Measurements from ENCODE around the gene PIGZ. TPM values are rescaled to one million over a fixed set of nuclear protein-coding genes. Genes with fewer than 3 reads are reported as not detected.
A peak's percentile ranks its signal among the peaks of the same experiment; 100 is the strongest.

The PIGZ gene
- total RNA-seq, 1 donor from 2014 or later, result 9.9 TPM

DNA sequence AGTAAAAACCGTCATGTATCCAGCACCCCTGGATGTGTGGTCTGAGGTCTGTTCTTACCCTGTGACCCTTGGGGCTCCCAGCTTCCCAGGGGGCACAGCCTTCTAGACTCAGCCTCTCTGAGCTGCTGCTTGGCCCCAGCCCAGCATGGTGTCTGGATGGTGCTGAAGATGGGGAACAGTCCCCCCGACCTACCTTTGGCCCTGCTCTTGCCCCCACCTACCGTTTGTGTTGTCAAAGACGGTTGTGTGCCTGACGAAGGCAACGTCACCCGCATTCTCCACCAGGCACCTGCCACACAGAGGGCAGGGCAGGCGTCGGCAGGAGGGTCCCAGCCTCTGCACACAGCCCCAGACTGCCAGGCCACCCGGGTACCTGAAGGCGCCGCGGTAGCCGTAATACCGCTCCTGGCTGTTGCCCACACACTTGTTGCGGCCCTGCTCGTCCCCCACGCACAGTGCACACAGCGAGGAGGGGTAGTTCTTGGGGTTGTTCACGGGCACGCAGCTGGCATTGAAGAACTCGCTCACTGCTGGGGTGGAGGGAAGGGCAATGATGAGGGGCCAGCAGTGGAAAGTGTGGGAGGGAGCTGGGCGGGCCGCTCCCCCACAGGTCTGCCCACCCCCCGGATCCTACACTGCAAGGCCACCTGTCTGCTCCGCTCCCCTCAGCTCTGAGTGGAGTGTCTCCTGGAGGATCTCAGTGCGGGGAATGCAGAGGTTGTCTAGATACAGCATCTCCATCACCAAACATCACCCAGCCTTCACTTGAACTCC is 40.0 kb upstream of the PIGZ start:
- peak; percentile 78 for DNase-seq (ENCODE audit: low spot score)
- Mint-ChIP-seq H3K9me3 (ENCODE audit: low read depth) (no peaks in the 10 kb centered on the region), H3K27me3 (ENCODE audit: low read depth) (no peaks in the 10 kb centered on the region), H3K36me3 (ENCODE audit: low read depth) (no peaks in the 10 kb centered on the region), H3K4me1 (ENCODE audit: low read depth) (peaks cover 8% of the 10 kb centered on the region), H3K4me3 (ENCODE audit: unreplicated experiment) (no peak overlapping the region), H3K27ac (ENCODE audit: unreplicated experiment) (no peak overlapping the region)
- no peak for TF ChIP-seq CTCF (IDR thresholded peaks at IDR 0.05)

DNA sequence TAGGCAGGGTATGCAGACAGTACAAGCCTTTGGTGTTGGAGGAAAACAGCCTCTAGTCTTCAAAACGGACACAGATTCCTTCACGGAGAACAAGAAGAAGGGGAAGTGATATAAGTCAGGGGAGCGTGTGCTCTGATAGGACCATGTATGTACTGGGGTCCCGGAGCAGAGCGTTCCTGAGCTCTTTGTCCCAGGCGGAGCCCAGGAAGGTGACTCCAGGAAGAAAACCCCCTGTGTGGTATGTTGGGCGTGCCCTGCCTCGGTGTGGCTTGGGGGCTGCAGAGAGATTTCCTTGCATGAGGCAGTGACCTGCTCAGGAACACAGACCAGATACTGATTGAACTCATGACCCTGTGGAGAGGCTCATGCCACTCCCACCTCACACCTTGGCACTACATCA is 39.3 kb upstream of the PIGZ start:
- H3K9me3 Mint-ChIP-seq (ENCODE audit: low read depth), result no peaks in the 10 kb centered on the region
- no peak overlapping the region for H3K27ac Mint-ChIP-seq (ENCODE audit: unreplicated experiment)
- peaks cover 8% of the 10 kb centered on the region for H3K4me1 Mint-ChIP-seq (ENCODE audit: low read depth)
- H3K4me3 Mint-ChIP-seq (ENCODE audit: unreplicated experiment), result no peak overlapping the region
- peak; percentile 46 for DNase-seq (ENCODE audit: low spot score)
- no peaks in the 10 kb centered on the region for H3K36me3 Mint-ChIP-seq (ENCODE audit: low read depth)
- no peak for TF ChIP-seq CTCF (IDR thresholded peaks at IDR 0.05)
- no peaks in the 10 kb centered on the region for H3K27me3 Mint-ChIP-seq (ENCODE audit: low read depth)

DNA sequence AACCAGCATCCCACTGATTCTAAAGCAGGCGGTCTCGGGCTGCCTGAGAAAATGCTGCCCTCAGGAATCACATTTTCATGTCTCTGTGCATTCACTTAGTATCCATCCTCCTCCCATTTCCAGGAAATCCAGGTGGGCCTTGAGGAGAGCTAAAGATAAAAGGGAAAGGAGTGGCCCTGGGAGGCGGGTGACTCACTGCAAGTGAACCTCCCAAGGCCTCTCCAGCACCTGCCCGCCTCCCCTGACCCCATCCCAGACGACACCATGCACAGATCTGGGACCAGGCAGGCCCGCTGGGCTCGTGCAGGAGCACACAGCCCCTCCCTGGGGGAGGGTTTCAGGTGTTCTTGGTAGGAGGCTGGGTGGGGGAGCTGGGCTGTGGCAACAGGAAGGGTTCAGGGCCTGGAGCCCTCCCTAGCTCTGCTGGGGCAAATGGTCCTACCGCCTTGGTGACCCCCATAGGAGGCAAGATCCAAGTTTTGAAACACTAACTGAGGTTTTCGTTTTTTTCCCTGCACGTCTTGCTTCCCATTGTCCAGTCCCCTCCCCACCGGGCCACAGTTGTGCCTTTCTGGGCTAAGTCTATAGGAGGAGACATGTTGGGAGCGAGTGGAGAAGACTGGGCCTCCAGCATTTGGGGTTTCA is 38.8 kb upstream of the PIGZ start:
- no peaks in the 10 kb centered on the region for H3K27me3 Mint-ChIP-seq (ENCODE audit: low read depth)
- H3K4me3 Mint-ChIP-seq (ENCODE audit: unreplicated experiment), result no peak overlapping the region
- peaks cover 8% of the 10 kb centered on the region for H3K4me1 Mint-ChIP-seq (ENCODE audit: low read depth)
- TF ChIP-seq CTCF (IDR thresholded peaks at IDR 0.05), result no peak
- H3K9me3 Mint-ChIP-seq (ENCODE audit: low read depth), result no peaks in the 10 kb centered on the region
- peak; percentile 61 for DNase-seq (ENCODE audit: low spot score)
- H3K36me3 Mint-ChIP-seq (ENCODE audit: low read depth), result no peaks in the 10 kb centered on the region
- no peak overlapping the region for H3K27ac Mint-ChIP-seq (ENCODE audit: unreplicated experiment)

- no peak overlapping the region for H3K27ac Mint-ChIP-seq (ENCODE audit: unreplicated experiment)
- TF ChIP-seq CTCF (IDR thresholded peaks at IDR 0.05), result no peak
- DNase-seq (ENCODE audit: low spot score), result peak; percentile 7
- peaks cover 8% of the 10 kb centered on the region for H3K4me1 Mint-ChIP-seq (ENCODE audit: low read depth)
- H3K4me3 Mint-ChIP-seq (ENCODE audit: unreplicated experiment), result no peak overlapping the region
- H3K27me3 Mint-ChIP-seq (ENCODE audit: low read depth), result no peaks in the 10 kb centered on the region
- no peaks in the 10 kb centered on the region for H3K9me3 Mint-ChIP-seq (ENCODE audit: low read depth)
- H3K36me3 Mint-ChIP-seq (ENCODE audit: low read depth), result no peaks in the 10 kb centered on the region
Measured at GRCh38 chr3:197006860-197007259, 38.2 kb upstream of the PIGZ start.

- Mint-ChIP-seq H3K9me3 (ENCODE audit: low read depth) (no peaks in the 10 kb centered on the region), H3K4me3 (ENCODE audit: unreplicated experiment) (no peak overlapping the region), H3K27me3 (ENCODE audit: low read depth) (no peaks in the 10 kb centered on the region), H3K4me1 (ENCODE audit: low read depth) (peaks cover 8% of the 10 kb centered on the region), H3K36me3 (ENCODE audit: low read depth) (no peaks in the 10 kb centered on the region), H3K27ac (ENCODE audit: unreplicated experiment) (no peak overlapping the region)
- DNase-seq (ENCODE audit: low spot score), result peak; percentile 74
- TF ChIP-seq CTCF (IDR thresholded peaks at IDR 0.05), result no peak
Measured at GRCh38 chr3:197006446-197006845, 37.8 kb upstream of the PIGZ start.
